ENCODE results near the gene DIO3. TPM values are rescaled to one million over a fixed set of nuclear protein-coding genes. Genes with fewer than 3 reads are reported as not detected.

DIO3 gene
- polyA plus RNA-seq, 3 donors: not detected

DNA sequence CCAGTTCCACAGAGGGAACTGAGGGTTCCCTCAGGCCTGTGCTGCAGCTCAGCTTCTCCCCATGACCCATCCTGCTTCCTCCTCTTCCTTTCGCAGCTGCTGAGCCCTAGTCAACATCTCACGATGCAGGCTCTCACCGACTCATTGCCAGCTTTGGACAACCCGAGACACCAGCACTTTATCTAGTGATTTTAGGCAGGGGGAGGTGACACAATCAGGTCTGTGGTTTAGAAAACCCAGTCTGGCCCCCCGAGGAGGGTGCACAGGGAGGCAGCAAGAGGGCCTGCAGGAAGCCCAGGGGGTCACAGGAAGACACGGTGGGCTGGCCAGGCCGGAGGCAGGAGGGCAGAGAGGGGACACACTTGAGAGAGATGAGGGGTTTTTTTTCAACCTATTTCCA, 35.4 kb downstream of the DIO3 start:
- no peaks in the 10 kb centered on the region for H3K36me3 Mint-ChIP-seq
- intact Hi-C loops (cut with micrococcal nuclease): no loop called here
- peaks cover 0 to 18% (median 11%) of the 10 kb centered on the region in 7 donors for H3K9me3 Mint-ChIP-seq
- H3K9me3 ChIP-seq (replicated peaks in 1 of 2; ENCODE audit: control insufficient read depth in 1 of 2, insufficient read depth in 1 of 2, low read length in 2 of 2): no peaks in the 10 kb centered on the region
- TF ChIP-seq, protein P1, sequence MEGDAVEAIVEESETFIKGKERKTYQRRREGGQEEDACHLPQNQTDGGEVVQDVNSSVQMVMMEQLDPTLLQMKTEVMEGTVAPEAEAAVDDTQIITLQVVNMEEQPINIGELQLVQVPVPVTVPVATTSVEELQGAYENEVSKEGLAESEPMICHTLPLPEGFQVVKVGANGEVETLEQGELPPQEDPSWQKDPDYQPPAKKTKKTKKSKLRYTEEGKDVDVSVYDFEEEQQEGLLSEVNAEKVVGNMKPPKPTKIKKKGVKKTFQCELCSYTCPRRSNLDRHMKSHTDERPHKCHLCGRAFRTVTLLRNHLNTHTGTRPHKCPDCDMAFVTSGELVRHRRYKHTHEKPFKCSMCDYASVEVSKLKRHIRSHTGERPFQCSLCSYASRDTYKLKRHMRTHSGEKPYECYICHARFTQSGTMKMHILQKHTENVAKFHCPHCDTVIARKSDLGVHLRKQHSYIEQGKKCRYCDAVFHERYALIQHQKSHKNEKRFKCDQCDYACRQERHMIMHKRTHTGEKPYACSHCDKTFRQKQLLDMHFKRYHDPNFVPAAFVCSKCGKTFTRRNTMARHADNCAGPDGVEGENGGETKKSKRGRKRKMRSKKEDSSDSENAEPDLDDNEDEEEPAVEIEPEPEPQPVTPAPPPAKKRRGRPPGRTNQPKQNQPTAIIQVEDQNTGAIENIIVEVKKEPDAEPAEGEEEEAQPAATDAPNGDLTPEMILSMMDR (IDR thresholded peaks at IDR 0.05): no peak
- no peaks in the 10 kb centered on the region for H3K27me3 ChIP-seq (ENCODE audit: control insufficient read depth in 2 of 2, insufficient read depth in 2 of 2, low read length in 2 of 2)
- no peak overlapping the region for H2AFZ ChIP-seq (ENCODE audit: insufficient read depth, low read depth, low read length, poor library complexity, severe bottlenecking)
- no peak overlapping the region for H3K9ac ChIP-seq (ENCODE audit: insufficient read depth, low read length, poor library complexity, severe bottlenecking)
- peaks cover 12% of the 10 kb centered on the region for H3K4me1 Mint-ChIP-seq
- H3K36me3 ChIP-seq (replicated peaks in 1 of 2; ENCODE audit: control insufficient read depth in 1 of 2, insufficient read depth in 2 of 2, low read length in 2 of 2): no peaks in the 10 kb centered on the region
- H3K4me3 ChIP-seq (replicated peaks in 1 of 3; ENCODE audit: low read depth in 2 of 3, low read length in 3 of 3): no peak overlapping the region
- peaks cover 4 to 10% (median 6%) of the 10 kb centered on the region in 3 donors for H3K27me3 Mint-ChIP-seq (ENCODE audit: low read depth in 3 of 3)
- no peak overlapping the region for H3K27ac ChIP-seq (ENCODE audit: low read depth in 1 of 2, low read length in 2 of 2)
- 0% methylated on average over 1 of the region's 7 CpGs for WGBS (ENCODE audit: insufficient coverage)
- DNase-seq: no peak
- no peak overlapping the region for H3K4me2 ChIP-seq (replicated peaks; ENCODE audit: extremely low read depth, low read length, poor library complexity, severe bottlenecking)
- no peaks in the 10 kb centered on the region for H4K20me1 ChIP-seq (ENCODE audit: insufficient read depth, low read length)
- peaks cover 3 to 9% of the 10 kb centered on the region in 2 donors for H3K4me1 ChIP-seq (ENCODE audit: control insufficient read depth in 1 of 2, insufficient read depth in 2 of 2, low read length in 2 of 2)
- no peak overlapping the region for H3K4me3 Mint-ChIP-seq
- no peaks in the 10 kb centered on the region for H3K79me2 ChIP-seq (ENCODE audit: insufficient read depth, low read length)
- H3K27ac Mint-ChIP-seq: no peak overlapping the region

DNA sequence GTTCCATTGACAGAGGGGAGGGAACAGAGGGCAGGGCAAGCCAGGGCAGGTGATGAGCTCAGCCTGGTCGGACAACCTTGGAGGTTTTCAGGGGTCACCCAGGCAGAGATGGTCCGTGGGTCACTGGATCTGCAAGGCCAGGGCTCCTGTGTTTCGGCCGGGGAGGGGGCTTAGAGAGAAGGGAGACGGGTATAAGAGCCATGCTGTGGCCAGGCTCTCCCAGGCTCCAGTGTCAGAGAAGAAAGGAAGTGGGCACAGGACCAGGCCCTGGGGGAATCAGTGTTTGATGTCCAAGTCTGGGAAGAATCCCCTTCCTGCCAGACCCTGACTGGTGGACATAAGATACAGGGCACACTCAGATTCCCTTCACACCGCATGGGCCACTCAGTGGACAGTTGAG, 36.9 kb downstream of the DIO3 start:
- H3K9me3 Mint-ChIP-seq: peaks cover 0 to 18% (median 11%) of the 10 kb centered on the region in 7 donors
- no peaks in the 10 kb centered on the region for H3K27me3 ChIP-seq (ENCODE audit: control insufficient read depth in 2 of 2, insufficient read depth in 2 of 2, low read length in 2 of 2)
- intact Hi-C loops (cut with micrococcal nuclease): no loop called here
- no peak for DNase-seq
- peak overlapping the region in 2 of 7 donors; percentile 26 to 45 for H3K27ac Mint-ChIP-seq
- no peaks in the 10 kb centered on the region for H3K79me2 ChIP-seq (ENCODE audit: insufficient read depth, low read length)
- no peak overlapping the region for H3K4me2 ChIP-seq (replicated peaks; ENCODE audit: extremely low read depth, low read length, poor library complexity, severe bottlenecking)
- H3K36me3 Mint-ChIP-seq: no peaks in the 10 kb centered on the region
- no peaks in the 10 kb centered on the region for H3K36me3 ChIP-seq (replicated peaks in 1 of 2; ENCODE audit: control insufficient read depth in 1 of 2, insufficient read depth in 2 of 2, low read length in 2 of 2)
- no peak overlapping the region for H3K9ac ChIP-seq (ENCODE audit: insufficient read depth, low read length, poor library complexity, severe bottlenecking)
- H3K4me1 ChIP-seq (ENCODE audit: control insufficient read depth in 1 of 2, insufficient read depth in 2 of 2, low read length in 2 of 2): peaks cover 3 to 9% of the 10 kb centered on the region in 2 donors
- no peaks in the 10 kb centered on the region for H3K9me3 ChIP-seq (replicated peaks in 1 of 2; ENCODE audit: control insufficient read depth in 1 of 2, insufficient read depth in 1 of 2, low read length in 2 of 2)
- H3K27me3 Mint-ChIP-seq (ENCODE audit: low read depth in 3 of 3): peaks cover 4 to 7% (median 4%) of the 10 kb centered on the region in 3 donors
- no peaks in the 10 kb centered on the region for H4K20me1 ChIP-seq (ENCODE audit: insufficient read depth, low read length)
- no peak overlapping the region for H3K27ac ChIP-seq (ENCODE audit: low read depth in 1 of 2, low read length in 2 of 2)
- no peak overlapping the region for H3K4me3 ChIP-seq (replicated peaks in 1 of 3; ENCODE audit: low read depth in 2 of 3, low read length in 3 of 3)
- H3K4me3 Mint-ChIP-seq: no peak overlapping the region
- H3K4me1 Mint-ChIP-seq: peaks cover 12% of the 10 kb centered on the region
- WGBS (ENCODE audit: insufficient coverage): 92% methylated on average over 6 of the region's 6 CpGs
- no peak overlapping the region for H2AFZ ChIP-seq (ENCODE audit: insufficient read depth, low read depth, low read length, poor library complexity, severe bottlenecking)
- TF ChIP-seq, protein P1 (IDR thresholded peaks at IDR 0.05): no peak

All from CD14-positive monocyte (primary cell).